Suprapubic skin (tissue), 4 donors: ENCODE measurements around the gene STAG1.

Source experiments
- CTCF ChIP-seq, 2 donors: fragments of 200-600 bp in 1 of 2; fragments of 450-650 bp in 1 of 2; sonication (generic) in 1 of 2; IDR thresholded peaks; one replicate each; pipeline ENCODE4 v1.5.1; 2016 to 2019; ENCODE audit warnings: antibody characterized with exemption in 2 of 2, mild to moderate bottlenecking in 1 of 2, moderate library complexity in 1 of 2
- POLR2A ChIP-seq, 2 donors: fragments of 450-650 bp; IDR thresholded peaks; one replicate each; pipeline ENCODE4 v1.6.1; 2017; ENCODE audit warnings: antibody characterized with exemption in 2 of 2, mild to moderate bottlenecking in 2 of 2, moderate library complexity in 2 of 2
- POLR2AphosphoS5 ChIP-seq, 3 donors: sonication (generic); formaldehyde crosslinking; IDR thresholded peaks; one replicate each; pipeline ENCODE4 v1.6.1; 2017; ENCODE audit warnings: antibody characterized with exemption in 3 of 3

GRCh38 chr3:136741063-136741462 lies 11.1 kb downstream of the STAG1 start:
- no peak for TF ChIP-seq CTCF (IDR thresholded peaks at IDR 0.05)
- no peak for TF ChIP-seq POLR2A (IDR thresholded peaks at IDR 0.05)
- TF ChIP-seq POLR2AphosphoS5 (IDR thresholded peaks at IDR 0.05) = no peak
